Activated B cell treated with CpG ODN at 0.5 μM for 24 hours (primary cell): Measurements from ENCODE around the gene HELZ. TPM values are rescaled to one million over a fixed set of nuclear protein-coding genes. Genes with fewer than 3 reads are reported as not detected.

ENCODE experiments used
- ATAC-seq: fragments of 200-7000 bp; cut with Tn5 transposase; one replicate; pipeline ENCODE4 v1.10.0; 2021; ENCODE audit warnings: low read depth, mild to moderate bottlenecking, moderate library complexity
- CTCF ChIA-PET: fragments of 350-600 bp; sonication (Branson Sonifier 250); formaldehyde crosslinking; loops from one replicate; lab custom pipeline; 2021; ENCODE audit warnings: antibody characterized with exemption; lab: Charles Lee
- POLR2A ChIA-PET: fragments of 350-600 bp; sonication (Branson Sonifier 250); formaldehyde crosslinking; loops from one replicate; lab custom pipeline; 2021; ENCODE audit warnings: antibody characterized with exemption; lab: Charles Lee
- DNase-seq: peaks from one replicate; pipeline ENCODE4 v3.0.0; 2022
- H3K27ac Mint-ChIP-seq: one replicate; pipeline ENCODE4 v1.8.0; 2020; ENCODE audit warnings: mixed read lengths
- H3K27me3 Mint-ChIP-seq: one replicate; pipeline ENCODE4 v1.8.0; 2021; ENCODE audit warnings: mixed read lengths
- H3K36me3 Mint-ChIP-seq: one replicate; pipeline ENCODE4 v1.8.0; 2021; ENCODE audit warnings: low read depth, mixed read lengths
- H3K4me1 Mint-ChIP-seq: one replicate; pipeline ENCODE4 v1.8.0; 2021; ENCODE audit warnings: mixed read lengths
- H3K4me3 Mint-ChIP-seq: one replicate; pipeline ENCODE4 v1.8.0; 2020; ENCODE audit warnings: mild to moderate bottlenecking, mixed read lengths
- H3K9me3 Mint-ChIP-seq: one replicate; pipeline ENCODE4 v1.8.0; 2020; ENCODE audit warnings: mixed read lengths
- CTCF ChIP-seq: fragments of 200-600 bp; IDR thresholded peaks from one replicate; pipeline ENCODE4 v1.8.0; 2022; ENCODE audit warnings: antibody characterized with exemption, mild to moderate bottlenecking
- intact Hi-C: fragments of 100-400 bp; cut with micrococcal nuclease; formaldehyde crosslinking; loops from one replicate; pipeline ENCODE4 v1.15.1; 2024
- total RNA-seq: library from RNA; stranded (reverse); gene quantifications from 2 replicates; pipeline ENCODE4 v1.2.3, GENCODE V29; 2022

Gene HELZ
- total RNA-seq, 1 donor from 2014 or later: 69.7 TPM

GRCh38 chr17:67063141-67063540, 181.9 kb downstream of the HELZ start:
- no peak overlapping the region for H3K4me3 Mint-ChIP-seq
- H3K4me1 Mint-ChIP-seq: no peaks in the 10 kb centered on the region
- no peaks in the 10 kb centered on the region for H3K9me3 Mint-ChIP-seq
- ATAC-seq (no peak), DNase-seq (no peak)
- POLR2A ChIA-PET: no interaction called here
- CTCF ChIA-PET: no interaction called here
- peaks cover 8% of the 10 kb centered on the region for H3K36me3 Mint-ChIP-seq
- H3K27ac Mint-ChIP-seq: no peak overlapping the region
- no peaks in the 10 kb centered on the region for H3K27me3 Mint-ChIP-seq
- TF ChIP-seq CTCF: no peak
- intact Hi-C loops: no loop called here

DNA sequence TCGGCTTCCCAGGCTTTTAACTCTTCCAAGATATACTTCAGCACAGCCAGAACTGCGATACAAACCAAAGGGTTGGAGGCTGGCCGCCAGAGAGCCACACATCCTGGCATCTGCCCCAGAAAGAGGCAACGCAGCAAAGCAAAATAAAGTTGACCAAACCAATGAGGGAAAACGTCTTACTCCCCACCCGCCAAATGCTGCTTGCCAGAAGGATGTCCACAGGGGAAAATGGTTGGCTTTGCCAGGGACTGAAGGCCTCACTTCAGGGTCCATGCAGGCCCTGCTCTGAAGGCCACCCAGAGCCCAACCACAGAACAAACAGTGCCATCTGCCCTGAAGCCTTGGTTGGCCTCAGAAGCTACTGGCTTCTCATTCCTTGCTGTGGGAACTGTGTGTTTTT, 185.6 kb downstream of the HELZ start:
- Mint-ChIP-seq H3K4me1 (peaks cover 2% of the 10 kb centered on the region), H3K9me3 (no peaks in the 10 kb centered on the region), H3K4me3 (no peak overlapping the region), H3K27ac (no peak overlapping the region), H3K36me3 (peaks cover 6% of the 10 kb centered on the region), H3K27me3 (no peaks in the 10 kb centered on the region)
- CTCF ChIA-PET: no interaction called here
- TF ChIP-seq CTCF: no peak
- ATAC-seq (no peak), DNase-seq (no peak)
- POLR2A ChIA-PET: no interaction called here
- intact Hi-C loops: no loop called here

DNA sequence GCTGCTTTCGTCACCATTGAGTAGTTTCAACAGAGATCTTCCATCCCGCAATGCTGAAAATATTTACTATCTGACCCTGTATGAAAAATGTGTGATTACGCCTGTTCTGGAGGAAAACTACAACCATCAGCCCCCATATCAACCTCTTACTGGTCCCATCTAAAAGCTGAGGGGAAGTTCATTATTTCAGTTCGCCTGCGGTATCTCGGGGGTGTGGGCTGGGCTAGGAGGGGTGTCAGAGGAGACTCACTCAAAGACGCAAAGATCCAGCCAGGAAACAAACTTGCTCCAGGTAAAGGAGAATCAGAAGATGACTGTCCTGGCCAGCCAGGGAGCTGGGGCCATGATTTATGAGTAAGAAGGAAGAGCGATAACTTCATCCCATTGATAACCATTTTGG, 187.0 kb downstream of the HELZ start:
- no peak for TF ChIP-seq CTCF

GRCh38 chr17:67056746-67057490, 188.1 kb downstream of the HELZ start:
- no peak overlapping the region for H3K4me3 Mint-ChIP-seq
- no peak for TF ChIP-seq CTCF
- peaks cover 2% of the 10 kb centered on the region for H3K4me1 Mint-ChIP-seq
- ChIA-PET POLR2A (no interaction called here), CTCF (no interaction called here)
- H3K36me3 Mint-ChIP-seq: peaks cover 6% of the 10 kb centered on the region
- intact Hi-C loops: no loop called here
- DNase-seq (no peak), ATAC-seq (no peak)
- no peaks in the 10 kb centered on the region for H3K27me3 Mint-ChIP-seq
- H3K27ac Mint-ChIP-seq: no peak overlapping the region
- H3K9me3 Mint-ChIP-seq: no peaks in the 10 kb centered on the region

More for the DNA sequence above, 187.0 kb downstream of the HELZ start:
- intact Hi-C loops: no loop called here
- ATAC-seq (no peak), DNase-seq (no peak)
- Mint-ChIP-seq H3K36me3 (peaks cover 6% of the 10 kb centered on the region), H3K27me3 (no peaks in the 10 kb centered on the region), H3K4me3 (no peak overlapping the region), H3K27ac (no peak overlapping the region), H3K4me1 (peaks cover 2% of the 10 kb centered on the region), H3K9me3 (no peaks in the 10 kb centered on the region)
- ChIA-PET POLR2A (no interaction called here), CTCF (no interaction called here)

GRCh38 chr17:67055811-67056745, 188.9 kb downstream of the HELZ start:
- POLR2A ChIA-PET: no interaction called here
- CTCF ChIA-PET: no interaction called here

More at GRCh38 chr17:67055811-67056745, 188.9 kb downstream of the HELZ start:
- no peaks in the 10 kb centered on the region for H3K9me3 Mint-ChIP-seq
- intact Hi-C loops: no loop called here
- DNase-seq (no peak), ATAC-seq (no peak)
- peaks cover 2% of the 10 kb centered on the region for H3K4me1 Mint-ChIP-seq
- H3K36me3 Mint-ChIP-seq: peaks cover 6% of the 10 kb centered on the region
- no peaks in the 10 kb centered on the region for H3K27me3 Mint-ChIP-seq
- TF ChIP-seq CTCF: no peak
- no peak overlapping the region for H3K4me3 Mint-ChIP-seq
- H3K27ac Mint-ChIP-seq: no peak overlapping the region
